ENCODE measurements around the gene NLE1. TPM values are rescaled to one million over a fixed set of nuclear protein-coding genes. Genes with fewer than 3 reads are reported as not detected.
"Not testable (repeated sequence)": the region's sequence is repeated elsewhere in the genome, so short reads cannot be mapped to it uniquely, and the experiment has no call there.

Gene NLE1
- total RNA-seq, 1 donor from 2014 or later = 40.6 TPM

GRCh38 chr17:35110791-35111190, 31.3 kb downstream of the NLE1 start:
- intact Hi-C loops (cut with micrococcal nuclease); H3K9me3 Mint-ChIP-seq; H3K27me3 Mint-ChIP-seq (ENCODE audit: low read depth); H3K4me1 Mint-ChIP-seq (ENCODE audit: low read depth); DNase-seq (ENCODE audit: low spot score); H3K27ac Mint-ChIP-seq; H3K4me3 Mint-ChIP-seq (ENCODE audit: low read depth): not testable (repeated sequence)
- H3K36me3 Mint-ChIP-seq (ENCODE audit: low read depth) = peaks cover 32% of the 10 kb centered on the region

GRCh38 chr17:35104844-35105450, 37.2 kb downstream of the NLE1 start:
- intact Hi-C loops (cut with micrococcal nuclease) = no loop called here
- Mint-ChIP-seq H3K4me3 (ENCODE audit: low read depth) (no peak overlapping the region), H3K36me3 (ENCODE audit: low read depth) (peaks cover 55% of the 10 kb centered on the region), H3K9me3 (no peaks in the 10 kb centered on the region), H3K4me1 (ENCODE audit: low read depth) (no peaks in the 10 kb centered on the region), H3K27me3 (ENCODE audit: low read depth) (no peaks in the 10 kb centered on the region), H3K27ac (no peak overlapping the region)
- no peak for DNase-seq (ENCODE audit: low spot score)

- no peaks in the 10 kb centered on the region for H3K27me3 Mint-ChIP-seq (ENCODE audit: low read depth)
- intact Hi-C loops (cut with micrococcal nuclease) = no loop called here
- H3K36me3 Mint-ChIP-seq (ENCODE audit: low read depth) = peaks cover 60% of the 10 kb centered on the region
- no peak overlapping the region for H3K4me3 Mint-ChIP-seq (ENCODE audit: low read depth)
- H3K4me1 Mint-ChIP-seq (ENCODE audit: low read depth) = no peaks in the 10 kb centered on the region
- H3K9me3 Mint-ChIP-seq = no peaks in the 10 kb centered on the region
- H3K27ac Mint-ChIP-seq = no peak overlapping the region
- DNase-seq (ENCODE audit: low spot score) = no peak
Observed at GRCh38 chr17:35103271-35103670, 38.8 kb downstream of the NLE1 start.

- no peak overlapping the region for H3K27ac Mint-ChIP-seq
- intact Hi-C loops (cut with micrococcal nuclease) = no loop called here
- H3K27me3 Mint-ChIP-seq (ENCODE audit: low read depth) = no peaks in the 10 kb centered on the region
- no peaks in the 10 kb centered on the region for H3K4me1 Mint-ChIP-seq (ENCODE audit: low read depth)
- H3K9me3 Mint-ChIP-seq = no peaks in the 10 kb centered on the region
- peaks cover 60% of the 10 kb centered on the region for H3K36me3 Mint-ChIP-seq (ENCODE audit: low read depth)
- no peak overlapping the region for H3K4me3 Mint-ChIP-seq (ENCODE audit: low read depth)
- DNase-seq (ENCODE audit: low spot score) = no peak
Observed at GRCh38 chr17:35101725-35102124, 40.4 kb downstream of the NLE1 start.

GRCh38 chr17:35101036-35101435, 41.1 kb downstream of the NLE1 start:
- Mint-ChIP-seq H3K4me1 (ENCODE audit: low read depth) (no peaks in the 10 kb centered on the region), H3K27ac (no peak overlapping the region), H3K36me3 (ENCODE audit: low read depth) (peaks cover 54% of the 10 kb centered on the region), H3K27me3 (ENCODE audit: low read depth) (no peaks in the 10 kb centered on the region), H3K9me3 (no peaks in the 10 kb centered on the region), H3K4me3 (ENCODE audit: low read depth) (no peak overlapping the region)
- no peak for DNase-seq (ENCODE audit: low spot score)
- intact Hi-C loops (cut with micrococcal nuclease) = no loop called here

- intact Hi-C loops (cut with micrococcal nuclease) = no loop called here
- Mint-ChIP-seq H3K36me3 (ENCODE audit: low read depth) (peaks cover 42% of the 10 kb centered on the region), H3K4me3 (ENCODE audit: low read depth) (no peak overlapping the region), H3K9me3 (no peaks in the 10 kb centered on the region), H3K4me1 (ENCODE audit: low read depth) (no peaks in the 10 kb centered on the region), H3K27ac (no peak overlapping the region), H3K27me3 (ENCODE audit: low read depth) (no peaks in the 10 kb centered on the region)
- no peak for DNase-seq (ENCODE audit: low spot score)
Observed at GRCh38 chr17:35099908-35100307, 42.2 kb downstream of the NLE1 start.

- Mint-ChIP-seq H3K9me3 (no peaks in the 10 kb centered on the region), H3K4me3 (ENCODE audit: low read depth) (no peak overlapping the region), H3K27ac (no peak overlapping the region), H3K4me1 (ENCODE audit: low read depth) (no peaks in the 10 kb centered on the region), H3K36me3 (ENCODE audit: low read depth) (peaks cover 36% of the 10 kb centered on the region), H3K27me3 (ENCODE audit: low read depth) (no peaks in the 10 kb centered on the region)
- intact Hi-C loops (cut with micrococcal nuclease) = no loop called here
- DNase-seq (ENCODE audit: low spot score) = no peak
Observed at GRCh38 chr17:35097776-35098175, 44.3 kb downstream of the NLE1 start.

GRCh38 chr17:35095741-35096140, 46.4 kb downstream of the NLE1 start:
- intact Hi-C loops (cut with micrococcal nuclease) = no loop called here
- Mint-ChIP-seq H3K27ac (no peak overlapping the region), H3K9me3 (no peaks in the 10 kb centered on the region), H3K4me1 (ENCODE audit: low read depth) (peaks cover 2% of the 10 kb centered on the region), H3K27me3 (ENCODE audit: low read depth) (no peaks in the 10 kb centered on the region), H3K4me3 (ENCODE audit: low read depth) (no peak overlapping the region), H3K36me3 (ENCODE audit: low read depth) (peaks cover 20% of the 10 kb centered on the region)
- DNase-seq (ENCODE audit: low spot score) = no peak

GRCh38 chr17:35094902-35095301, 47.2 kb downstream of the NLE1 start:
- Mint-ChIP-seq H3K4me1 (ENCODE audit: low read depth) (peaks cover 5% of the 10 kb centered on the region), H3K36me3 (ENCODE audit: low read depth) (peaks cover 12% of the 10 kb centered on the region), H3K9me3 (no peaks in the 10 kb centered on the region), H3K4me3 (ENCODE audit: low read depth) (no peak overlapping the region), H3K27me3 (ENCODE audit: low read depth) (no peaks in the 10 kb centered on the region), H3K27ac (no peak overlapping the region)
- intact Hi-C loops (cut with micrococcal nuclease) = no loop called here
- DNase-seq (ENCODE audit: low spot score) = no peak

GRCh38 chr17:35090707-35091106, 51.4 kb downstream of the NLE1 start:
- H3K4me3 Mint-ChIP-seq (ENCODE audit: low read depth); H3K27ac Mint-ChIP-seq; H3K9me3 Mint-ChIP-seq; intact Hi-C loops (cut with micrococcal nuclease); DNase-seq (ENCODE audit: low spot score); H3K36me3 Mint-ChIP-seq (ENCODE audit: low read depth); H3K27me3 Mint-ChIP-seq (ENCODE audit: low read depth): not testable (repeated sequence)
- H3K4me1 Mint-ChIP-seq (ENCODE audit: low read depth) = peaks cover 34% of the 10 kb centered on the region

GRCh38 chr17:35089586-35090296, 52.4 kb downstream of the NLE1 start:
- Mint-ChIP-seq H3K27me3 (ENCODE audit: low read depth) (no peaks in the 10 kb centered on the region), H3K36me3 (ENCODE audit: low read depth) (peaks cover 6% of the 10 kb centered on the region), H3K27ac (peak overlapping the region; percentile 92), H3K4me1 (ENCODE audit: low read depth) (peaks cover 41% of the 10 kb centered on the region), H3K4me3 (ENCODE audit: low read depth) (peak overlapping the region; percentile 84), H3K9me3 (no peaks in the 10 kb centered on the region)
- intact Hi-C loops (cut with micrococcal nuclease) = loop anchor here (1.0 to 10.0 kb wide), 7 partner anchors 26 to 125 kb away; partner anchors contain the start of genes LIG3, RAD51D and RFFL
- peak; percentile 26 for DNase-seq (ENCODE audit: low spot score)

GRCh38 chr17:35088881-35089585, 53.1 kb downstream of the NLE1 start:
- H3K9me3 Mint-ChIP-seq = no peaks in the 10 kb centered on the region
- intact Hi-C loops (cut with micrococcal nuclease) = loop anchor here (1.0 to 10.0 kb wide), 7 partner anchors 26 to 126 kb away; partner anchors contain the start of genes LIG3, RAD51D and RFFL
- peaks cover 41% of the 10 kb centered on the region for H3K4me1 Mint-ChIP-seq (ENCODE audit: low read depth)
- peak overlapping the region; percentile 88 for H3K4me3 Mint-ChIP-seq (ENCODE audit: low read depth)
- peaks cover 3% of the 10 kb centered on the region for H3K36me3 Mint-ChIP-seq (ENCODE audit: low read depth)
- H3K27ac Mint-ChIP-seq = peak overlapping the region; percentile 92
- no peaks in the 10 kb centered on the region for H3K27me3 Mint-ChIP-seq (ENCODE audit: low read depth)
- DNase-seq (ENCODE audit: low spot score) = peak; percentile 84
